H1 (cell line): Measurements from ENCODE around the gene RTP1.

Source experiments
- BCL11A ChIP-seq, 2 experiments: IDR thresholded peaks; one replicate each; pipeline ENCODE4 v1.6.1; 2011; ENCODE audit warnings: low read depth in 2 of 2, low read length in 2 of 2, mild to moderate bottlenecking in 2 of 2
- CTCF ChIP-seq, 3 experiments: IDR thresholded peaks; 1 replicate in 2 of 3; 2 replicates in 1 of 3; pipeline versions ENCODE4 v1.5.1 to v1.6.1; 2011; ENCODE audit warnings: low read length in 3 of 3, mild to moderate bottlenecking in 3 of 3, inconsistent platforms in 2 of 3, low read depth in 1 of 3, moderate library complexity in 1 of 3; ENCODE audit not compliant: insufficient read depth in 1 of 3; ENCODE audit errors: control extremely low read depth in 1 of 3
- EP300 ChIP-seq, 2 experiments: IDR thresholded peaks; 1 replicate in 1 of 2; 2 replicates in 1 of 2; pipeline ENCODE4 v1.6.1; 2011 to 2012; ENCODE audit warnings: low read depth in 2 of 2, low read length in 2 of 2, mild to moderate bottlenecking in 2 of 2, borderline replicate concordance in 1 of 2, inconsistent platforms in 1 of 2, moderate library complexity in 1 of 2
- GTF2F1 ChIP-seq: IDR thresholded peaks from 2 replicates; pipeline ENCODE4 v1.6.1; 2012; ENCODE audit warnings: low read depth, low read length, improper control_type of control experiment, borderline replicate concordance
- JUND ChIP-seq: IDR thresholded peaks from 2 replicates; pipeline ENCODE4 v1.6.1; 2011; ENCODE audit warnings: mild to moderate bottlenecking, improper control_type of control experiment, low read length
- POLR2A ChIP-seq, 2 experiments: IDR thresholded peaks; 1 replicate in 1 of 2; 2 replicates in 1 of 2; pipeline ENCODE4 v1.6.1; 2011; ENCODE audit warnings: low read depth in 2 of 2, low read length in 2 of 2, mild to moderate bottlenecking in 2 of 2; ENCODE audit errors: control extremely low read depth in 1 of 2
- POLR2AphosphoS5 ChIP-seq: IDR thresholded peaks from 2 replicates; pipeline ENCODE4 v1.6.1; 2011; ENCODE audit warnings: low read depth, low read length
- SAP30 ChIP-seq: fragments of 300-600 bp; sonication (generic); IDR thresholded peaks from 2 replicates; pipeline ENCODE4 v1.7.1; 2012; ENCODE audit warnings: low read length, moderate library complexity, mild to moderate bottlenecking, inconsistent platforms; ENCODE audit not compliant: insufficient read depth, insufficient replicate concordance
- SUZ12 ChIP-seq: fragments of 200-600 bp; sonication (generic); IDR thresholded peaks from 2 replicates; pipeline ENCODE4 v1.6.1; 2012; ENCODE audit warnings: mild to moderate bottlenecking, inconsistent platforms, low read length, moderate library complexity, mixed read lengths
- TAF7 ChIP-seq: optimal IDR thresholded peaks from 2 replicates; pipeline ENCODE3; 2011; ENCODE audit warnings: low read depth, mild to moderate bottlenecking, inconsistent platforms, low read length, moderate library complexity, borderline replicate concordance
- TBP ChIP-seq: IDR thresholded peaks from 2 replicates; pipeline ENCODE4 v1.6.1; 2011; ENCODE audit warnings: low read depth, low read length, improper control_type of control experiment
- TEAD4 ChIP-seq: IDR thresholded peaks from 2 replicates; pipeline ENCODE4 v1.6.1; 2012; ENCODE audit warnings: low read depth, low read length, inconsistent platforms, mixed read lengths
- YY1 ChIP-seq: IDR thresholded peaks from 2 replicates; pipeline ENCODE4 v1.6.1; 2011; ENCODE audit warnings: low read depth, mild to moderate bottlenecking, low read length
- ZNF274 ChIP-seq: IDR thresholded peaks from 2 replicates; pipeline ENCODE4 v1.7.0; 2012; ENCODE audit warnings: low read length, borderline replicate concordance; ENCODE audit errors: extremely low read depth

DNA sequence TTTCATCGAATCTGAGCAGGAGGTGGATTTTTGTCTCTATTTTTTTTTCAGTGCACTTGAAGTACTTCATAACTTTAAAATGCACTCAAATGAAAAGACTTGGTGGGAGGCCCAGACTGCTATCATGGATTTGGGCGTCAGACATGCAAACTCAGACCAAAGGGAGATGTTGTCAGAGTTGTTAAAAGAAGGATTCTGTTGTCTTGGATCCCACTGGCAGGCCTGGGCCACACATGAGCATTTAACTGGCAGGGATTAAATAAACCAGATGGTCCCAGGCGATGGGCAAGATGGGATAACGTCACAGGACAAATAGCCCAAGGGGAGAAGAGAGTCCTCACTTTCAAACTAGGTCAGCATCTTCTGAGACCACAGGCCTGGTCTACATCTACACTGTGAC is 15.4 kb downstream of the RTP1 start:
- TF ChIP-seq POLR2A (IDR thresholded peaks at IDR 0.05; ENCODE audit: control extremely low read depth in 1 of 2, low read depth in 2 of 2, low read length in 2 of 2) (no peak), EP300 (IDR thresholded peaks at IDR 0.05; ENCODE audit: borderline replicate concordance in 1 of 2, low read depth in 2 of 2, low read length in 2 of 2) (no peak), POLR2AphosphoS5 (no peak), TBP (no peak), GTF2F1 (no peak), YY1 (no peak), SUZ12 (no peak), JUND (no peak), TEAD4 (no peak), CTCF (IDR thresholded peaks at IDR 0.05; ENCODE audit: control extremely low read depth in 1 of 3, insufficient read depth in 1 of 3, low read depth in 1 of 3, low read length in 3 of 3) (no peak), ZNF274 (no peak), BCL11A (IDR thresholded peaks at IDR 0.05; ENCODE audit: low read depth in 2 of 2, low read length in 2 of 2) (no peak), SAP30 (no peak), TAF7 (no peak)
